GM21526 (cell line): ENCODE data around the gene MICAL1.

Experiments used
- ATAC-seq: cut with Tn5 transposase; IDR thresholded peaks from one replicate; pipeline ENCODE4 v1.9.1; 2021; ENCODE audit warnings: moderate library complexity; ENCODE audit not compliant: unreplicated experiment, low FRiP score

Gene MICAL1

GRCh38 chr6:109455437-109456110 lies at the start of gene MICAL1:
TSS of gene MICAL1 (minus strand) at chr6:109455772. CDS start at chr6:109454196, 1,576 bp downstream.
- peak; percentile 51 for ATAC-seq

GRCh38 chr6:109503327-109504224 lies 48.0 kb upstream of the MICAL1 start:
- ATAC-seq: no peak

GRCh38 chr6:109498936-109499335 lies 43.4 kb upstream of the MICAL1 start:
- ATAC-seq: no peak

- no peak for ATAC-seq
Measured at GRCh38 chr6:109498052-109498451, 42.5 kb upstream of the MICAL1 start.

- ATAC-seq: no peak
Measured at GRCh38 chr6:109496036-109496772, 40.6 kb upstream of the MICAL1 start.

- no peak for ATAC-seq
Measured at GRCh38 chr6:109493865-109494264, 38.3 kb upstream of the MICAL1 start.

GRCh38 chr6:109491207-109491938 lies 35.8 kb upstream of the MICAL1 start:
- no peak for ATAC-seq

- no peak for ATAC-seq
Measured at GRCh38 chr6:109490713-109491112, 35.1 kb upstream of the MICAL1 start.

- no peak for ATAC-seq
Measured at GRCh38 chr6:109488001-109488400, 32.4 kb upstream of the MICAL1 start.

- no peak for ATAC-seq
Measured at GRCh38 chr6:109486068-109486467, 30.5 kb upstream of the MICAL1 start.

GRCh38 chr6:109485266-109485935 lies 29.8 kb upstream of the MICAL1 start:
- ATAC-seq: no peak

GRCh38 chr6:109484122-109484521 lies 28.6 kb upstream of the MICAL1 start:
- no peak for ATAC-seq

GRCh38 chr6:109483735-109484057 lies 28.1 kb upstream of the MICAL1 start:
- no peak for ATAC-seq

GRCh38 chr6:109482905-109483734 lies 27.5 kb upstream of the MICAL1 start, which contains the start of gene ZBTB24:
TSS of gene ZBTB24 (minus strand) at chr6:109483219. CDS start at chr6:109482026, 1,193 bp downstream.
- ATAC-seq: peak; percentile 86

GRCh38 chr6:109480993-109481480 lies 25.5 kb upstream of the MICAL1 start:
- no peak for ATAC-seq

- no peak for ATAC-seq
Measured at GRCh38 chr6:109478841-109479624, 23.5 kb upstream of the MICAL1 start.

GRCh38 chr6:109478222-109478805 lies 22.7 kb upstream of the MICAL1 start:
- no peak for ATAC-seq

- no peak for ATAC-seq
Measured at GRCh38 chr6:109477725-109478124, 22.2 kb upstream of the MICAL1 start.
